Testis (tissue), 2 donors: ENCODE results near the gene FMNL2.

Source experiments
- POLR2A ChIP-seq: fragments of 450-650 bp; IDR thresholded peaks from one replicate; pipeline ENCODE4 v1.6.1; 2017; ENCODE audit warnings: antibody characterized with exemption, mild to moderate bottlenecking, moderate library complexity
- TF ChIP-seq, protein P1 (sequence below), 3 experiments: fragments of 450-650 bp in 2 of 3; fragments of 200-600 bp in 1 of 3; sonication (generic) in 1 of 3; IDR thresholded peaks; one replicate each; pipeline ENCODE4 v1.5.1; 2016 to 2019; ENCODE audit warnings: antibody characterized with exemption in 3 of 3, mild to moderate bottlenecking in 2 of 3, moderate library complexity in 1 of 3

- no peak for TF ChIP-seq POLR2A
- TF ChIP-seq, protein P1, sequence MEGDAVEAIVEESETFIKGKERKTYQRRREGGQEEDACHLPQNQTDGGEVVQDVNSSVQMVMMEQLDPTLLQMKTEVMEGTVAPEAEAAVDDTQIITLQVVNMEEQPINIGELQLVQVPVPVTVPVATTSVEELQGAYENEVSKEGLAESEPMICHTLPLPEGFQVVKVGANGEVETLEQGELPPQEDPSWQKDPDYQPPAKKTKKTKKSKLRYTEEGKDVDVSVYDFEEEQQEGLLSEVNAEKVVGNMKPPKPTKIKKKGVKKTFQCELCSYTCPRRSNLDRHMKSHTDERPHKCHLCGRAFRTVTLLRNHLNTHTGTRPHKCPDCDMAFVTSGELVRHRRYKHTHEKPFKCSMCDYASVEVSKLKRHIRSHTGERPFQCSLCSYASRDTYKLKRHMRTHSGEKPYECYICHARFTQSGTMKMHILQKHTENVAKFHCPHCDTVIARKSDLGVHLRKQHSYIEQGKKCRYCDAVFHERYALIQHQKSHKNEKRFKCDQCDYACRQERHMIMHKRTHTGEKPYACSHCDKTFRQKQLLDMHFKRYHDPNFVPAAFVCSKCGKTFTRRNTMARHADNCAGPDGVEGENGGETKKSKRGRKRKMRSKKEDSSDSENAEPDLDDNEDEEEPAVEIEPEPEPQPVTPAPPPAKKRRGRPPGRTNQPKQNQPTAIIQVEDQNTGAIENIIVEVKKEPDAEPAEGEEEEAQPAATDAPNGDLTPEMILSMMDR (IDR thresholded peaks at IDR 0.05): no peak
These were observed 169.6 kb downstream of the FMNL2 start for GRCh38 chr2:152504618-152505017.
